ENCODE measurements around the gene RPA3.

RPA3 gene

GRCh38 chr7:7719236-7719635, 829 bp upstream of the RPA3 start:
- TF ChIP-seq CTCF (conservative IDR thresholded peaks at IDR 0.05; ENCODE audit: control insufficient read depth, insufficient read depth, low read depth, low read length) = no peak

GRCh38 chr7:7713730-7714129, 4.7 kb downstream of the RPA3 start:
- H3K4me3 ChIP-seq (ENCODE audit: control insufficient read depth, low read depth, low read length) = no peak overlapping the region
- no peak for TF ChIP-seq CTCF (conservative IDR thresholded peaks at IDR 0.05; ENCODE audit: control insufficient read depth, insufficient read depth, low read depth, low read length)
- no peak for DNase-seq (ENCODE audit: low read depth)

More at GRCh38 chr7:7719236-7719635, 829 bp upstream of the RPA3 start:
- no peak overlapping the region for H3K4me3 ChIP-seq (ENCODE audit: control insufficient read depth, low read depth, low read length)
- DNase-seq (ENCODE audit: low read depth) = peak; percentile 98

- H3K4me3 ChIP-seq (ENCODE audit: control insufficient read depth, low read depth, low read length) = no peak overlapping the region
- no peak for TF ChIP-seq CTCF (conservative IDR thresholded peaks at IDR 0.05; ENCODE audit: control insufficient read depth, insufficient read depth, low read depth, low read length)
- no peak for DNase-seq (ENCODE audit: low read depth)
Measured at GRCh38 chr7:7710469-7710868, 7.9 kb downstream of the RPA3 start.

- H3K4me3 ChIP-seq (ENCODE audit: control insufficient read depth, low read depth, low read length) = no peak overlapping the region
- DNase-seq (ENCODE audit: low read depth) = no peak
- no peak for TF ChIP-seq CTCF (conservative IDR thresholded peaks at IDR 0.05; ENCODE audit: control insufficient read depth, insufficient read depth, low read depth, low read length)
Measured at GRCh38 chr7:7709291-7709690, 9.1 kb downstream of the RPA3 start.

- TF ChIP-seq CTCF (conservative IDR thresholded peaks at IDR 0.05; ENCODE audit: control insufficient read depth, insufficient read depth, low read depth, low read length) = no peak
- H3K4me3 ChIP-seq (ENCODE audit: control insufficient read depth, low read depth, low read length) = no peak overlapping the region
- DNase-seq (ENCODE audit: low read depth) = no peak
Measured at GRCh38 chr7:7707806-7708205, 10.6 kb downstream of the RPA3 start.

- no peak overlapping the region for H3K4me3 ChIP-seq (ENCODE audit: control insufficient read depth, low read depth, low read length)
- no peak for DNase-seq (ENCODE audit: low read depth)
- TF ChIP-seq CTCF (conservative IDR thresholded peaks at IDR 0.05; ENCODE audit: control insufficient read depth, insufficient read depth, low read depth, low read length) = no peak
Measured at GRCh38 chr7:7707246-7707645, 11.2 kb downstream of the RPA3 start.

GRCh38 chr7:7706556-7707172, 11.7 kb downstream of the RPA3 start:
- DNase-seq (ENCODE audit: low read depth) = no peak
- no peak for TF ChIP-seq CTCF (conservative IDR thresholded peaks at IDR 0.05; ENCODE audit: control insufficient read depth, insufficient read depth, low read depth, low read length)
- no peak overlapping the region for H3K4me3 ChIP-seq (ENCODE audit: control insufficient read depth, low read depth, low read length)

Data from fibroblast of mammary gland (primary cell).